CD4-positive, alpha-beta T cell treated with Interleukin-4 for 4 hours (primary cell): ENCODE measurements around the gene TEX2.
A peak's percentile ranks its signal among the peaks of the same experiment; 100 is the strongest.

Experiments
- DNase-seq: peaks from one replicate; pipeline ENCODE4 v3.0.0-alpha.2; 2020

Gene TEX2

DNA sequence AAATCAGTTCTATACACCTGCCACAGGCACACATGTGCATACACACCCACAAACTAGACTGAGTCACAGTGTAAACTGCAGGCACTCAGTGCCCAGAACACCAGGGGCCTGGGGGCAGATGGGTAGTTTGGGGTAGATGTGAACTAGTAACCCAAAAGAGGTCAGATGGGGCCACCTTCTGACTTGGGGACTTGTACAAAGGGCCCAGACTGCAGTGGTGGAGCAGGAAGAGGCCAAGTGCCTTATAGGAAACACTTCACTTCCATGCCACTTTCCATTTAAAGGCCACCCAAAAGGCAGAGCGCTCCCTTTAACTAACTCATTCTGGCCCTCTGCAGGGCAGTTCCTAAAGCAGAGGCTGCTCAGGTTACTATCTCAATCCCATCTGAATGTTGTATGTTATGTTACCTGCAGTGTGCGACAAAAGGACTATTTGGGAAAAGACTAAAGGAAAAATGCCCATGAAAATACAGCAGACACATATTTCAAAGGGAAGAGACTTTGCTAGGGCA is 105.3 kb downstream of the TEX2 start:
- no peak for DNase-seq

DNA sequence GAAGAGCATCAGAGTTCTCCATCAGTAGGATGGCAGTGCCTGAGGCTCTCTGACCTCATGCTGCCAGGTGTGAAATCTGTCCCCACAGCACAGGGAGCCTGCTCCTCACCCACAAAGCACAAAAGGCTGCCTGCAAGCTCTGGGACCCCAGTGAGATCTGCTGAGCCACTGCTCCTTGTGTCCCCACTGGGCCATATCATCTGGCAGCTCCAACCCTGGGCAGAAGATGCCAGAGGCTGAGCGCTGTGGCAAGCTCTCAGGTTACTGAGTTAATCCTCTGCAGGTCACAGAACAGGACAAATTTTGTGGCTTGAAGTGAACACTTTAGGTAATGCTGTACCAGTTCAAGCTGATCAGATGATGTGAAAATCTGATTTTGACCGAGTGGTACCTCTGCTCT is 106.4 kb downstream of the TEX2 start:
- no peak for DNase-seq

DNA sequence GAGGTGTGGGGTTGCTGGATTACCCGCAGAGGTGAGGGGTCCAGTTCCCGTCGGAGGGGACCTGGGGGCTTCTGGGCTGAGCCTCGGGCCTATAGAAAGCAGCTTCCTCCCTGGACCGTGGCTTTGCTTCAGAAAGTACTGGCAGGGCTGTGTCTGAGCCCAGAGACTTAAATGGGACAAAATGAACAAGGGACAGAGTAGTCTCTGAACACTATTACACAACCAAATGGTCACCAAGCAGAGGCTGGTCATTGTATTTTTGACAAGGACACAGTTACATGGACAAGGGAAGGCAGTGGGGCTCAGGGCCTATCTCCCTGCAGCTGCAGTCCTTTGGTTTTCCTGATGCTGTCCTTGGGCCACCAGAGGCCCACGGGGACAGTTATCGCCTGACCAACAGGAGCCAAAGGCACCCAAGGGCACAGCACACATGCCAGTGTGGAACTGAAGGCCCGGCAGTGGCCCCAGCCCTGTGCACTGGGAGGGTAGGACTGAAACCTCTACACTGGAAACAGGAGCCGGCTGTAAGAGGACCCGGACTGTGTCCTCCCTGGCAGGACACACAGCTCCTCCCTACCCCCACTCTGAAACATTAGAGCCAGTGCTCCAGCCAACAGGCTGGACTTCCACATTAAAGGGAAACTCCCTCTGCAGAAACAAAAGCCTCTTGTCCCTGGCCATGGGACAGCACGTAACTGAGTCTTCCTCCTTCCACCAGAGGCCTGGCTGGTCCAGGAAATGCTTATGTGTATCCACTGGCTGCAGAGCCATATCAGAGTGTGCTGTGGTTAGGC is 107.1 kb downstream of the TEX2 start:
- no peak for DNase-seq

DNA sequence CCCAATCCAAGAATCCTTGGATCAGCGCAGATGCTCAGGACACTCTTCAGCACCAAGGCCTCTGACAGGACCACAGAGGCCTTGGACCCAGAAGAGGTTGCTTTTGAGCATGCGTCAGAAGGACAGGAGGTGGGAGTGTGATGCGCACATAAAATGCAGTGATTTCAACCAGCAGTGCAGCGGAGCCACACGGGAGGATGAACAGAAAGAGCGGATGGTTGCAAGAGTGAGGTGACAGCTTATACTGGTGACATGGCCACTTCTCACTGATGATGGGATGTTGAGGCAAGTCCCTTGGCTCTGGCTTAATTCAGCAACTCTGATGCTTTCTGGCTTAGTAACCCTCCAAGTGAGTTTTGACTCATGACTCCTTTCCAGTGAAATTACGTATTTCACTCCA is 107.9 kb downstream of the TEX2 start:
- DNase-seq, result no peak

DNA sequence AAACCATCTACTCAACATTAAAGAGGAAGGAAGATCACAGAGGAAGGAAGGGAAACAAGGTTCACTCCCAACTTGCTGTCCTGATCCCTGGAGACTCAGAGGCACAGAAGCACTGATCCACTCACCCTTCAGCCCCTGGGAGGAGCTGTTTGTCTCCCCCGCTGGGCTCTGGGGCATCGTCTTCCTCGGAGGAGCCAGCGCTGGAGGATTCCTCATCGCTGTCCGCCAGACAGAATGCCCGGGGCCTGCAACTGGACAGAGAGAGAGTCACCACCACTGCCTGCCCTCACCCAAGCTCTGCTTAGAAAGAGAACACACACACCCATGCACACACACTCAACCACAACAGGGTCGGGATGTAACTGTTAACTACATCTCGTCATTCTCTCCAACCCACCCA is 108.3 kb downstream of the TEX2 start:
- no peak for DNase-seq

DNA sequence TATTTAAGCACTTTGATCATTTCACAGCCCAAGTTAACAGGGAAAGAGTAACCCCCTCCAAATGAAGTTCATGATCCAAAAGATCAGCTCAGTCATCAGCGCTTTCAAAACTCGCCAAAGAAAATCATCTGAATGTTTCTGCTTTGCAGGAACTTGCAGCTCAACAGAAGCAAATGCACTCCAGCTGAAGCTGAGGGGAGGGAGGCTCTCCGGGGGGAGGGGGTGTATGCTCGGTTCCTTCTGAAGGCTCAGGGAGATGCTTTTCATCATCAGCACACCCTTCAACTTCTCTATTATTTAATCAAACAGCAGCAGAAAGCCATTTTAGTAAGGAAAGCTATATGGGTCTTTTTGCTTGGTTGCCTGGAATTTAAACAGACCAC is 108.8 kb downstream of the TEX2 start:
- no peak for DNase-seq

DNA sequence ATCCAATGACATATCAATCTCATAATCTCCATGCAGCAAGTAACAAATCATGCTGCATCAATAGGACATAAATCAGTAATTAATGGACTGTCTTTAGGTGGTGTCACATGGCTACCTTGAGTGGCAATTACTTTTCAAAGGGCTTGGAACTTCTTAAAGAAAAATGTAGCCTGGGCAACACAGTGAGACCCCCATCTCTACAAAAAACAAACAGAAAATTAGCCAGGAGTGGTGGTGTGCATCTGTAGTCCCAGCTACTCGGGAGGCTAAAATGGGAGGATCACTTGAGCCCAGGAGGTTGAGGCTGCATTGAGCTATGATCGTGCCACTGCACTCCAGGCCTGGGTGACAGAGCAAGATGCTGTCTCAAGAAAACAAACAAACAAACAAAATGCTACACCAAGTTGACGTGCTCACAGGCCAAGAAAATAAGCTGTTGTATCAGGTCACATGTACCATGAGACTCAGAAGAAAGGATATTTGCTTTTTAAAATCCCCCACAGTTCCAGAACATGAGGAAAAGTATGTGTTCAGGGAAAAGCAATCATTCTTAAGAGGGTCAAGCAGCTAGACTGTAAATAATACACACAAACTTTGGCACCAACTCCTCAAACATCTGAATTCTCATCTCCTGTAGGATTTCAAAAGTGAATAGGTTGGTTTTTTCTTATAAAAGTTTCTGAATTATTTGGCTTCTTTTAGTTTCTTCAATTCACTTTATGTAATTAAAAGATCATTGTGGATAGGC is 109.3 kb downstream of the TEX2 start:
- DNase-seq, result no peak

DNA sequence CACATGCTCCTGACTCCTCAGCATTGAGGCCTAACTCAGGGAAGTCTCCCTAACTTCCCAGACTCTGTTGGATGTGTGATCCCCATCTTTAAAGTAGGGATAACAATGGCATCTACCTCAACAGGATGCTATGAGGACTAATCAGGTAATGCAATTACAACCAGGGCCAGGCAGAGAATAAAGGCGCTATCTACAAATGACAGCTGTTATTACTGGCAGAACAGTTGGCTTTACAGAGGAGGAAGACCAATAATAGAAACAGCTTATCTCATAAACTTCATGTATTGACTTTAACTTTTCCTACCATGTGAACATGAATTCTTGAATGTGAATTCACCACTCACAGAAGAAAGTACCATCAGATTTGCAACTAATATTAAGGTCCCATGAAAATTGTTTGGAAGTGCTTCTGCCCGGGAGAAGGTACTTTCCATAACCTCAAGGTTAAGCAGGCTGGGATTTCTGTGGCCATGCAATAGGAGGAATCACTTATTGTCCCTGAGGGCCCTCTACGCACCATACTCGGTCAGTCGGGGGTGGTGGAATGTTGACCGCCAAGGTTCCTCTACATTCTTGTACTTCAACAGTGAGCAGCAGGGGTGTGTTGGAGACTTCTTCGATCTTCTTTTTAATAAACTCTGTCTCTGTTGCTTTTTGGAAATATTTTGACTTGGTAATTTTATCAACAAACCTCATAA is 110.5 kb downstream of the TEX2 start:
- DNase-seq, result no peak

DNA sequence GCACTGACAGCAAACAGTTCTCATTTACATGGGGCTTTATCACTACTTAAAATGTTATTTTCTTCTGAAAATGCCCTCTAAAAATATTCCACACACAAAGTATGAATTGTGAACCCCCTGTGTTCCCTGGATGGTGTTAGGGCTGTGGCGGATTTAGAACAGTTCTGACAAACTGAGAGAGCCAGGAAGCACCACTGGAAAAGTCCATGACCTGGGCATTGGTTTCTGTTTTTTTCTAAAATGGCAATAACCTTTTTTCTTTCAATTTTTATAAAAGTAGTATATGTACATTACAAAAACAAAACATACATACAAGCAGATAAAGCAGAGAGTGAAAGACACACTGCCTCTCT is 112.1 kb downstream of the TEX2 start:
- DNase-seq, result no peak

DNA sequence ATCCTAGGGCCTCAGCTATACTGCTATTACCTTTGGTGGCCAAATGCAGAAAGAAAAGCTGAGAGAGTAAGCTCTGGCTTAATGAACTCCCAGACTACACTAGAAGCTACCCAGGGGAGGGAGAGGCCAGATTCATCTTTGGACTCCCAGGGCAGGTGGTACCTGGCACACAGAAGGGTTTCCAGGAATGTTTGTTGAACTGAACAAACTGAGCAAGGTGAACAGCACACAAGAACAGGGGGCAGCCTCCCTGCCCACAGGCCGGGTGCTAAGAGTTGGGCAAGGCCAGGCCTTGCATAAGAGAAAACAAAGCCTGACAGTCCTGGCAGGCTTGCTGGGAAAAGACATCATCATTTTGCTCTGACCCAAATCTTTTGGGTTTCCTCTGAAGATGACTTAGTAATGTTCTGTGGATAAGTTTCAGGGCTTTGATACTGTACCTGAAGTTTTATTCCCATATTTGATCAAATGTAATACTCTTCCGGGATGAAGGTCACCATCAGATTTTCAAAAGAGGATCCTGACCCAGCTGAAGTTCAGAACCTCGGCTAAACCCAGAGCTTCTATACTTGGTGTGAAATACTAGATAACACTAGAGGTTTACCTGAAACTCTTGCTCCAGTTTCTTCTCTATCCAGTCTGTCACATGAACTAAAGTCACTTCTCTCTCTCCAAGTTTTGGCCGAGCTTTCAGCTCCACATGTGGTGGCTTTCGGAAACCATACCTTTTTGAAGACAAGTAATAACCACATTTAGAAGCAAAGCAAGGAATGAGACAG is 112.6 kb downstream of the TEX2 start:
- DNase-seq, result no peak

DNA sequence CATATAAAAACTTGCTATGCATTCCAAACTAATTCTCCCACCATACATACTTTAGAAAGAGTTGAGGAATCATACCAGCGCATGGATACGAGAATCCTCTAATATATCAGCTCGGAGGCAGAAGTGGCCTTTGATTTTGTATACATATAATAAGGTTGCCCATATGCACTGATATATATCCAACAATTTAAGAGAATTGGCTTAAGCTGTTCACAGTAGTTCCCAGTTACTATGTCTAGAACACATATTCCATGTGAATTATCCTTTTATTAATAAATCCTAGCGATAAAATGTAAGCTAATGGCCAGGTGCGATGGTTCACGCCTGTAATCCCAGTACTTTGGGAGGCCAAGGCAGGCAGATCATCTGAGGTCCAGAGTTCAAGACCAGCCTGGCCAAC is 113.9 kb downstream of the TEX2 start:
- no peak for DNase-seq

DNA sequence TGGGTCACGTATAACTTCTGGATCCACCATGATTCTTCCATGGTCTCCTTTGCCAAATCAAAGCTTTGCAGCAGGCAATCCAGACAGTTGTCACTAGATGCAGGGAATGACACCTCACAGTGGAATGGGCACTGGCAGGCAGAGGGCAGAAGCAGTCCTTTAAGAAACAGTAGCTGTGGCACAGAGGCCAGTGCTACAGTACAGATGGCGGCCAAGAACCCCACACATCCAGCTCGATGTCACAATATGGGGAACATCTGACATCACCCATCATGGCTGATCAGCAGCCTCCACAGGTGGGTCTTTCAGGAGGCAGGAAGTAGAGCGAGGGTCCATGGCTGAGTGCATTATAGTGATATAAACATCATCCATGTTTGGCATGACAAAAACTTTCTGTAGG is 114.4 kb downstream of the TEX2 start:
- DNase-seq, result no peak

DNA sequence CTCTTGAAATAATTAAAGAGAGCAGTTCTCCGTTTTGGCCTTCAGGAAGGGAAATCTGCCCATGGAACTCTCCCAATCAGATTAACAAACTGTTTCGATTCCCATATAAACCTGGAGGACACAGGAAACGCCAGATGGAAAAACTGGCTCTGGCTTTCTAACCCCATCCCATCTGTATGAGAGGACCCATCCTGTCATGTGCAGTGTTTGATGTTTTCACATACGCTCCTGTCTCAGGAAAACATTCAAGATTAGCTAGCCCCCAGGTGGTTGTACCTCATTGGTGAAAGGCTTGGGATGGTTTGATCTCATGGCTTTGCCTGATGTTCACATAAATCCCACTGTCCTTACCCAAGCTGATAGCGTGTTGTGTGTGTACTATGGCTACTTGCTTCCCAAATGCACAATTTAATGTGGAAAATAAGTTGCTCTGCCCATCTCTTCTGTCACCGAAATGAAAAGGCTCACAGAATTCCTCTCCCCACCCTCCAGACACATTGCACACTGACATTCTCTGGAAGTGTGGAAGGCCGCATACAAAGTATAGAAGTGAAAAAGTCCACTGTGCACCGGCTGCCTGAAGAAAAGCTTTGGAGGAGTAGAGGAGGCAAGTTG is 114.9 kb downstream of the TEX2 start:
- DNase-seq, result no peak

DNA sequence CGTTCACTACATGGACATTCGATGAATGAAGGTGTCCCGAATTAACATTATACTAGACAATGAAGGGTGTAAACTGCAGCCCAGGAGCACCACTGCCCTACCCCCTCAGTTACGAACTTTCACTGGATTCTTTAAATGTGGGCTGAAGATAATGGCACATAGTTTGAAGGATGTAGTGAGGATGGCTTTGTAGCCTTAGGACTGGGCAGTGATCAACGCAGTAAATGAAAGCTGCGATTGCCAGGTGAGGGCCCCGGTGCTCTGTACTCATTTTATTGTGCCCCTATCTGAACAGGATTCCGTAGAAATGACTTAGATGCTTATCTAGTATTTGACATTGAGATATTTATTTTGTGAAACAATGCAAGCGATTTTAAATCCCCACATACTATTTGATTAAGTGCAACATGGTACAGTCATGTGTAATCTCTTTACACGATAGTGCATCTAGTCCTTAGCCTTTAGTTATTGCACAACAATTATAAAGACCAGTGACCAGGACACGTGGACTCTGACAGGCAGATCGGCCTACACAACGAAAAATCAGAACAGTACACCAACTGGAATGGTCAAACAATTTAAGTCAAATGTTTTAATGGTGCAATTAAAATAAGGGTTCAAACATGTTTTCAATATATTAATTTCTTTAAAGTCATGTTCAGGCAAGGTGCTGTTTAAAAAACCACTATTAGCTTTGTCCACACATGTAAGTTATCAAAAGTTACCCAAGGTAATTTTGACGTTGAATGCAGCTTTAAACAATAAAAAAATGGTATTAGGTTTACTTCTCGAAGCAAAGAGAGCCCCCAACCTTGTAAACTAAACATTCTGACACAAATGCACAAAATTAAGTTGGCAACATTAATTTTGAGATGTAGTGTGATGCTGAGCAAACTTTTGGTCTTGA is 115.7 kb downstream of the TEX2 start:
- DNase-seq, result no peak

DNA sequence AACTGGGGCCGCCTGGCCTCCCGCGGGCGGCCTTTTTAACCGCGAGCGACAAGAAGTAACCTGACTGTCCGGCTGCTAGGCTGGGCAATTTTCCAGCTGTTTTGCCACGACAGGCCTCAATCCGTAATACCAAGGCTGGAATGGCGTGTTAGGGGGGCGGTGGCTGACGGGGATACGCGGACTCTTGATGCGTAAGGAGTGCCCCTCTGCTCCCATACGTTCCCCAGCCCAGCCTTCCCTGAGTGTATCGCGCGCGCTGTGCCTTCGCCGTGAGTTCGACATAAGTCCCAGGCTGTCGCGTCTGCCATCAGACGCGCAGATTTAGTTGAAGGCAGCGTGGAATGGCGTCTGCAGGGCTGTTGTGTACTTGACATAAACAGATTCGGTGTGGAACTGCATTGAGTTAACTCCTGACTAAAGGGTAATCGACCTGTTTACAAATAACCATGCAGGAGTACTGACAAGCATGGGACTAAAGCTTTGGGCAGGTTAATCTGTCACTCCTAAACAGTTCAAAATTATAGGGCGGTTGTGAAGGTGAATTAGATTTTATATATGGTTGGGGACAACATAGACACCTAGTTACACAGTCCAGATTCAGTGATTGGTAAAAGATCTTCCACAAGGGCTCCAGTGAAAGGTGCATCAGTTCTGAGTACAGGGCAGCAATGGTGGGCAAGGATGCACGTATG is 116.5 kb downstream of the TEX2 start:
- DNase-seq, result peak; percentile 31

DNA sequence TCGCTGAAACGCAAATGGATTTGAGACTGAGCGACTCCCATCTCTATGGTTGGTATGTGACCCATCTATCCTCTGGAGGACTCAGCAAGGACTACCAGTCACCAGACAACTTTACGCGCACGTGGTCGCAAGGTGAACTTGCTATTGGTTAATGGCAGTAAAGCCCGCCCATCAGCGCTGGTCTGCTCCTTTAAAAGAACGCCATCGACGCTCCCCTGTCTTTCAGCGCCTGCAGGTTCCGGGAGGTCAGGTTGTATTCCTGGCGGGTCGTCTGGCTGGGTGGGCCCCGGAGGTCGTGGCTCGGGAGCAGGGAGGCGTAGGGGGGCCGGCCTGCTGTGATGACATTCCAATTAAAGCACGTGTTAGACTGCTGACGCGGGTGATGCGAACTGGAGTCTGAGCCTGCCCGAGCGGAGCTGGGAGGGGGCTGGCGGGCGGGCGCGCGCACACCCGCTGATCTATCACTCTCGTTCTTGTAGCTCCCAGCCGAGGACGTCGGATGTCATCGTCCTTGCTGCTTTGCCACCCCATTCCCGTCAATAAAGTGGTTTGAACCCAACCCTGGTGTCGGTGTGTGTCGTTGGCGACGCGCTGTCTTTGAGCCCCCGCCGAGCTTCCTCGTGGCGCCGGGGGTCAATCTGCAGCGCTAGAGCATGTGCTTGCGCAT is 117.2 kb downstream of the TEX2 start:
- DNase-seq, result peak; percentile 99

DNA sequence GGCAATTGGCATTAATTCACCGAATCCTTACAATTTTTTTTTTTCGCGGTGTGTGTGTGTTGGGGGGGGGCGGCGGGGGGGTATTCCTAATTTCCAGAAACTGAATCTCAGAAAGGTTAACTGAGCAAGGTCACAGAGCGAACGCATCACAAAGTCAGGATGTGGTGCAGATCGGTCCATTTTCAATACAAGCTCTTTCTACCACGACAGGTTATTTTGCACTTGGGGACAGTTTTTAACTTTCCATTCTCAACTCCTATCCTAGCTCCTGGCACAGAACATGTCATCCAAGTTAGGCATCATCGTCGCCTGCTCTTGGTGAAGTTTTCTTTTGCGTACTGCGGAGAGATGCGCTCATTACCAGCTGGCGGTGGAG is 117.7 kb downstream of the TEX2 start:
- no peak for DNase-seq

DNA sequence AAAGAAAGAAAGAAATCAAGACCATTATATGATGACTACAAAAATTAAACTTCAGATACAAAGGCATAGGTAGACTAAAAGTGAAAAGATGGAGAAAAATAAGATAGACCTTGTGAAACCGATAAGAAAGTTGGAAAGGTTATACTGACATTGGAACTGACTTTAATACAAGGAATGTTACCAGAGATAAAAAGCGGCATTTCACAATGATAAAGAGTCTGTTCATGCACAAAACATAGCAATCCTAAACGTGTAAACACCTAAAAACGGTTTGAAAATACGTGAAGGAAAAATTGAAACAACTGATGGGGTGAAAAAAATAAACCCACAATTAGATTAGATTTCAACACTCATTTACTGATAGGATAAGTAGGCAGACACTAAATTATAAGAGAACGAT is 123.5 kb downstream of the TEX2 start:
- DNase-seq, result no peak

DNA sequence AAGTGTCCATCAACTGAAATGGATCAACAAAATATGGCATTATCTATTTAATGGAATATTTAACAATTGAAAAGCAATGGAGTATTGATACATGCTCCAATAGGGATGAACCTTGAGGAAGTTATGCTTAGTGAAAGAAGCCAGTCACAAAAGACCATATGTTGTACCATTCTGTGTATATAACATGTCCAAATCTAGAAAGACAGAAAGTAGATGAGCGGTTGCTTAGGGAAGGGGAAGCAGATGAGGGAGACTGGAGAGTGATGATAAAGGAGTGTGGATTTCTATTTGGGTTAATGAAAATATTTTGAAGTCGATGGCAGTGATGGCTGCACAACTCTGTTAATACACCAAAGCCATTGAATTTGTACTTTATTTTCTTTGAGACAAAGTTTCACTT is 124.6 kb downstream of the TEX2 start:
- no peak for DNase-seq

DNA sequence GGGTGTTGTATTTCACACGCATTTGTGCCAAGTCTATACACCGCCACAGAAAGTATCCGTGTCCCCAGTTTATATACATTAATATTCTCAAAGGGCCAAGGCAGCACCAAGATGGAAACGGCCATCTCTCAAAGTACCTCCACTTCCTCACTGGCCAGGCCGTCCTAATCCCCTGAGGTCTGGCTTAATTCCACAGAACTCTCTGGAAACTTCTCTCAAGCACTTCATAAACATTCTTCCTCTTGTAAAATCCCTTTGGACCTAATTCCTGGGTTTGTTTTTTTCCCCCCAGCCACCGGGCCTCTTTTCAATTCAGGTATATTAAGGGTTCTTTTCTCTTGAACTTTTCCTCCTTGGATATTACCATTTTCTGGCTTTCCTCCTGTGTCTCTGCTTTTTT is 128.1 kb downstream of the TEX2 start:
- DNase-seq, result no peak
